22Rv1 (cell line): Measurements from ENCODE around the gene EPB41L4B.

Experiments used
- CTCF ChIP-seq: fragments of 450-650 bp; IDR thresholded peaks from 2 replicates; pipeline ENCODE4 v1.5.1; 2017; ENCODE audit warnings: mild to moderate bottlenecking
- ZFX ChIP-seq: fragments of 450-650 bp; IDR thresholded peaks from 2 replicates; pipeline ENCODE4 v1.6.1; 2017; ENCODE audit warnings: antibody characterized with exemption, borderline replicate concordance

GRCh38 chr9:109270971-109271925 is 49.6 kb downstream of the EPB41L4B start:
- TF ChIP-seq CTCF (no peak), ZFX (no peak)
